ENCODE data around the gene HCN2.

DNA sequence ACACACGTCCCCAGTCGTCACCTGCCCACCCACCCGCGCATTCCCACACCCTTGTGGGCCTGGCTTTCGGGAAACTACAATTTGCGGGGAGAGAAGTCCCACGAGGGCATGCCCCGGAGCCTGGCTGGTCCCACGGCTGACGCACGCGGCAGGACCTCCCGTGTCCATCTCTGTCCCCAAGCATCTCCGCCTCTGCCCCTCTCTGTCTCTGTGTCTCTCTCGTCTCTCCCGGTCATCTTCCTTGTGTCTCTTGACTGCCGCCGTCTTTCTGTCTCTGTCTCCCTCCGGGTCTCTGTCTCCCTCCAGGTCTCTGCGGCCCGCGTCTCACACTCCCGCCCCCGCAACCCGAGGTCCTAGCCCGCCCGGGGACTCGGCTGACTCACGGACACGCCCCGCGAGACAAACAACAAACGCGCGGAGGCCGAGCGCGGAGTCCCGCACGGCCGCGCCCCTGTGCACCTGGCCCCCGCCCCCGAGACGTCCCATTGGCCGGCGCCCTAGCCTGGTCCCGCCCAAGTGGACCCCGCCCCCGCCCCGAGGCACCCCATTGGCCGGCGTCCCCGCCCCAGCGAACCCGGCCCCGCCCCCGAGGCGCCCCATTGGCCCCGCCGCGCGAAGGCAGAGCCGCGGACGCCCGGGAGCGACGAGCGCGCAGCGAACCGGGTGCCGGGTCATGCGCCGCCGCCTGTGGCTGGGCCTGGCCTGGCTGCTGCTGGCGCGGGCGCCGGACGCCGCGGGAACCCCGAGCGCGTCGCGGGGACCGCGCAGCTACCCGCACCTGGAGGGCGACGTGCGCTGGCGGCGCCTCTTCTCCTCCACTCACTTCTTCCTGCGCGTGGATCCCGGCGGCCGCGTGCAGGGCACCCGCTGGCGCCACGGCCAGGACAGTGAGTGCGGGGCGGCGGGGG is 49.8 kb downstream of the HCN2 start, which contains the start of gene FGF22:
- TF ChIP-seq, protein P1, sequence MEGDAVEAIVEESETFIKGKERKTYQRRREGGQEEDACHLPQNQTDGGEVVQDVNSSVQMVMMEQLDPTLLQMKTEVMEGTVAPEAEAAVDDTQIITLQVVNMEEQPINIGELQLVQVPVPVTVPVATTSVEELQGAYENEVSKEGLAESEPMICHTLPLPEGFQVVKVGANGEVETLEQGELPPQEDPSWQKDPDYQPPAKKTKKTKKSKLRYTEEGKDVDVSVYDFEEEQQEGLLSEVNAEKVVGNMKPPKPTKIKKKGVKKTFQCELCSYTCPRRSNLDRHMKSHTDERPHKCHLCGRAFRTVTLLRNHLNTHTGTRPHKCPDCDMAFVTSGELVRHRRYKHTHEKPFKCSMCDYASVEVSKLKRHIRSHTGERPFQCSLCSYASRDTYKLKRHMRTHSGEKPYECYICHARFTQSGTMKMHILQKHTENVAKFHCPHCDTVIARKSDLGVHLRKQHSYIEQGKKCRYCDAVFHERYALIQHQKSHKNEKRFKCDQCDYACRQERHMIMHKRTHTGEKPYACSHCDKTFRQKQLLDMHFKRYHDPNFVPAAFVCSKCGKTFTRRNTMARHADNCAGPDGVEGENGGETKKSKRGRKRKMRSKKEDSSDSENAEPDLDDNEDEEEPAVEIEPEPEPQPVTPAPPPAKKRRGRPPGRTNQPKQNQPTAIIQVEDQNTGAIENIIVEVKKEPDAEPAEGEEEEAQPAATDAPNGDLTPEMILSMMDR (conservative IDR thresholded peaks at IDR 0.05; ENCODE audit: low read length): no peak
- TF ChIP-seq EZH2phosphoT487 (IDR thresholded peaks at IDR 0.05; ENCODE audit: borderline replicate concordance, low read depth, low read length): no peak

Data from OCI-LY7 (cell line).